HCT116 (cell line): ENCODE results near the gene NAT10. TPM values are rescaled to one million over a fixed set of nuclear protein-coding genes. Genes with fewer than 3 reads are reported as not detected.

Experiments
- ATAC-seq: fragments of 200-7000 bp; cut with Tn5 transposase; 2 replicates; pipeline ENCODE4 v1.9.1; 2020; ENCODE audit warnings: mild to moderate bottlenecking, moderate library complexity
- BruUV-seq: library from RNA; stranded (reverse); fragments of 400-500 nt; replicated peaks from 2 replicates; lab custom pipeline; 2021; lab: Mats Ljungman, UMichigan
- CTCF ChIA-PET: fragments of 300-600 bp; sonication (Branson Sonifier 250); formaldehyde crosslinking; loops from one replicate; lab custom pipeline; 2021; ENCODE audit warnings: antibody characterized with exemption; lab: Charles Lee
- POLR2A ChIA-PET: fragments of 300-600, 350-600 bp; sonication (Branson Sonifier 250); formaldehyde crosslinking; loops from one replicate; lab custom pipeline; 2021; ENCODE audit warnings: antibody characterized with exemption; lab: Charles Lee
- RAD21 ChIA-PET, 2 experiments: fragments of 300-600 bp; sonication (Branson Sonifier 250); formaldehyde crosslinking; loops; one replicate each; lab custom pipeline; 2023; ENCODE audit warnings: low total read pairs in 2 of 2; ENCODE audit not compliant: uncharacterized antibody in 2 of 2, unreplicated experiment in 2 of 2, low non-redundant PET in 1 of 2; lab: Charles Lee
- DNase-seq: peaks from one replicate; pipeline ENCODE4 v3.0.0-alpha.2; 2010; ENCODE audit warnings: low read depth, low spot score
- H2AFZ ChIP-seq: fragments of 200-600 bp; shearing (Covaris generic), sonication (generic); 2 replicates; pipeline ENCODE4 v1.6.1; 2017; ENCODE audit warnings: low read depth, mixed run types, mixed read lengths, antibody characterized with exemption, low read length; ENCODE audit not compliant: poor library complexity, severe bottlenecking
- H3K27ac ChIP-seq: 2 replicates; pipeline ENCODE4 v1.5.1; 2012; ENCODE audit warnings: low read depth, low read length
- H3K27me3 ChIP-seq: fragments of 200-600 bp; sonication (generic); 2 replicates; pipeline ENCODE4 v1.6.1; 2016; ENCODE audit warnings: mixed run types, low read length, mixed read lengths; ENCODE audit not compliant: insufficient read depth
- H3K36me3 ChIP-seq, 2 experiments: fragments of 200-500 bp in 1 of 2; fragments of 200-600 bp in 1 of 2; sonication (Bioruptor generic) in 1 of 2; sonication (generic) in 1 of 2; 2 replicates each; pipeline versions ENCODE4 v1.5.1 to v1.6.1; 2014 to 2016; ENCODE audit warnings: low read length in 2 of 2, inconsistent platforms in 1 of 2, mixed read lengths in 1 of 2, mixed run types in 1 of 2; ENCODE audit not compliant: insufficient read depth in 2 of 2, control insufficient read depth in 1 of 2
- H3K4me1 ChIP-seq, 2 experiments: fragments of 200-600 bp in 1 of 2; sonication (generic) in 1 of 2; 2 replicates each; pipeline versions ENCODE4 v1.5.1 to v1.6.1; 2012 to 2017; ENCODE audit warnings: low read length in 2 of 2, inconsistent platforms in 1 of 2, mild to moderate bottlenecking in 1 of 2, mixed read lengths in 1 of 2, mixed run types in 1 of 2, moderate library complexity in 1 of 2; ENCODE audit not compliant: insufficient read depth in 2 of 2, control insufficient read depth in 1 of 2
- H3K4me2 ChIP-seq: fragments of 200-600 bp; sonication (generic); 2 replicates; pipeline ENCODE4 v1.6.1; 2017; ENCODE audit warnings: mixed run types, low read length, mixed read lengths
- H3K4me3 ChIP-seq, 2 experiments: fragments of 200-600 bp in 1 of 2; sonication (generic) in 1 of 2; replicated peaks in 1 of 2; 2 replicates each; pipeline ENCODE4 v1.5.1; 2011 to 2016; ENCODE audit warnings: low read length in 2 of 2, control low read depth in 1 of 2, low read depth in 1 of 2, mild to moderate bottlenecking in 1 of 2, mixed read lengths in 1 of 2, mixed run types in 1 of 2
- H3K79me2 ChIP-seq: fragments of 200-600 bp; sonication (generic); 2 replicates; pipeline ENCODE4 v1.6.1; 2017; ENCODE audit warnings: mild to moderate bottlenecking, mixed run types, low read length, moderate library complexity, mixed read lengths; ENCODE audit not compliant: insufficient read depth
- H3K9ac ChIP-seq: fragments of 200-600 bp; sonication (generic); 2 replicates; pipeline ENCODE4 v1.6.1; 2016; ENCODE audit warnings: low read length, mixed read lengths
- H3K9me2 ChIP-seq: fragments of 200-600 bp; sonication (generic), shearing (Covaris generic); 2 replicates; pipeline ENCODE4 v1.6.1; 2017; ENCODE audit warnings: mixed run types, mild to moderate bottlenecking, moderate library complexity; ENCODE audit not compliant: insufficient read depth
- H3K9me3 ChIP-seq, 2 experiments: fragments of 200-500 bp in 1 of 2; fragments of 200-600 bp in 1 of 2; sonication (Bioruptor generic) in 1 of 2; sonication (generic) in 1 of 2; 2 replicates each; pipeline ENCODE4 v1.6.1; 2014 to 2017; ENCODE audit warnings: low read length in 2 of 2, mixed read lengths in 2 of 2, inconsistent platforms in 1 of 2, low read depth in 1 of 2, mild to moderate bottlenecking in 1 of 2, mixed run types in 1 of 2, moderate library complexity in 1 of 2; ENCODE audit not compliant: control insufficient read depth in 1 of 2, insufficient read depth in 1 of 2
- H4K20me1 ChIP-seq: fragments of 200-600 bp; sonication (generic), shearing (Covaris generic); 2 replicates; pipeline ENCODE4 v1.6.1; 2017; ENCODE audit warnings: mixed run types, mild to moderate bottlenecking, moderate library complexity; ENCODE audit not compliant: insufficient read depth
- ATF3 ChIP-seq: IDR thresholded peaks from 2 replicates; pipeline ENCODE4 v1.6.1; 2012
- CBX3 ChIP-seq: IDR thresholded peaks from 2 replicates; pipeline ENCODE4 v1.6.1; 2012; ENCODE audit warnings: low read depth
- EGR1 ChIP-seq: IDR thresholded peaks from 2 replicates; pipeline ENCODE4 v1.6.1; 2012; ENCODE audit warnings: low read depth
- ELF1 ChIP-seq: IDR thresholded peaks from 2 replicates; pipeline ENCODE4 v1.6.1; 2012; ENCODE audit warnings: low read depth, borderline replicate concordance
- EZH2 ChIP-seq: fragments of 200-600 bp; sonication (generic); IDR thresholded peaks from 2 replicates; pipeline ENCODE4 v1.6.1; 2017; ENCODE audit warnings: antibody characterized with exemption, mixed run types
- FOSL1 ChIP-seq: IDR thresholded peaks from 2 replicates; pipeline ENCODE4 v1.6.1; 2012; ENCODE audit warnings: low read depth
- JUND ChIP-seq: IDR thresholded peaks from 2 replicates; pipeline ENCODE4 v1.6.1; 2012
- POLR2AphosphoS5 ChIP-seq: IDR thresholded peaks from 2 replicates; pipeline ENCODE4 v1.6.1; 2011; ENCODE audit warnings: mild to moderate bottlenecking, low read depth, low read length, moderate library complexity
- RAD21 ChIP-seq: IDR thresholded peaks from 2 replicates; pipeline ENCODE4 v1.6.1; 2012; ENCODE audit warnings: low read depth, mild to moderate bottlenecking
- SIN3A ChIP-seq: IDR thresholded peaks from 2 replicates; pipeline ENCODE4 v1.6.1; 2012; ENCODE audit warnings: low read depth
- SP1 ChIP-seq: IDR thresholded peaks from 2 replicates; pipeline ENCODE4 v1.6.1; 2012; ENCODE audit warnings: low read depth
- TCF7L2 ChIP-seq: IDR thresholded peaks from 2 replicates; pipeline ENCODE4 v1.7.0; 2011; ENCODE audit warnings: borderline replicate concordance, inconsistent platforms; ENCODE audit not compliant: insufficient read depth, insufficient read length; ENCODE audit errors: extremely low read depth
- YY1 ChIP-seq: IDR thresholded peaks from 2 replicates; pipeline ENCODE4 v1.6.1; 2011; ENCODE audit warnings: low read length, low read depth, moderate library complexity, mild to moderate bottlenecking; ENCODE audit not compliant: insufficient replicate concordance; ENCODE audit errors: extremely low read depth
- ZBTB33 ChIP-seq: IDR thresholded peaks from 2 replicates; pipeline ENCODE4 v1.6.1; 2011; ENCODE audit warnings: mild to moderate bottlenecking, low read length, moderate library complexity; ENCODE audit not compliant: insufficient replicate concordance; ENCODE audit errors: extremely low read depth
- intact Hi-C: fragments of 100-400 bp; cut with micrococcal nuclease; formaldehyde crosslinking; loops from 2 replicates; pipeline ENCODE4 v1.10.0; 2022
- total RNA-seq: library from RNA; stranded (reverse); gene quantifications from one replicate; pipeline ENCODE4 v1.2.1, GENCODE V29; 2021; ENCODE audit not compliant: unreplicated experiment

The NAT10 gene
- total RNA-seq, 1 experiment from 2014 or later, result 101 TPM

GRCh38 chr11:34075178-34075820 is 30.1 kb upstream of the NAT10 start:
- Histone ChIP-seq H3K9ac (peak overlapping the region; percentile 36), H3K9me3 (no peaks in the 10 kb centered on the region), H3K4me3 (peak overlapping the region; percentile 4 to 13; a peak in 3 of 4 replicates), H3K27ac (peak overlapping the region; percentile 76), H4K20me1 (peaks cover 5% of the 10 kb centered on the region; the same call in 1 of the 2 replicates), H3K79me2 (peaks cover 100% of the 10 kb centered on the region), H3K27me3 (no peaks in the 10 kb centered on the region), H2AFZ (no peak overlapping the region), H3K36me3 (peaks cover 45 to 56% of the 10 kb centered on the region in 2 experiments), H3K9me2 (no peaks in the 10 kb centered on the region), H3K4me1 (peaks cover 41 to 50% of the 10 kb centered on the region in 2 experiments), H3K4me2 (peak overlapping the region; percentile 62)
- no TSS peak for BruUV-seq
- peak; percentile 79 for ATAC-seq
- TF ChIP-seq ZBTB33 (no peak), JUND (peak; percentile 55), FOSL1 (peak; percentile 63)
- ChIA-PET POLR2A (interaction anchor here (1.2 kb wide), 1 partner anchor 30 kb away, joined by 4 read pairs; the partner anchor contains the start of gene NAT10), CTCF (interaction anchor here (1.3 to 1.5 kb wide), 2 partner anchors 78 to 267 kb away, joined by 3 to 4 read pairs; no protein-coding TSS in a partner anchor), RAD21 (no interaction called here)
- peak; percentile 60 for DNase-seq
- intact Hi-C loops, result no loop called here

GRCh38 chr11:34080609-34081008 is 24.8 kb upstream of the NAT10 start:
- Histone ChIP-seq H3K4me3 (no peak overlapping the region), H3K79me2 (peaks cover 98% of the 10 kb centered on the region), H3K9me2 (no peaks in the 10 kb centered on the region), H3K27ac (no peak overlapping the region), H3K9ac (no peak overlapping the region), H3K27me3 (no peaks in the 10 kb centered on the region), H3K9me3 (no peaks in the 10 kb centered on the region), H4K20me1 (peaks cover 4% of the 10 kb centered on the region; the same call in 1 of the 2 replicates), H3K4me1 (peaks cover 9 to 11% of the 10 kb centered on the region in 2 experiments; a peak in 3 of 4 replicates), H3K36me3 (peaks cover 71 to 74% of the 10 kb centered on the region in 2 experiments), H2AFZ (no peak overlapping the region), H3K4me2 (no peak overlapping the region)
- intact Hi-C loops, result no loop called here
- RAD21 ChIA-PET, result no interaction called here
- no TSS peak for BruUV-seq
- no peak for DNase-seq
- no peak for ATAC-seq
- POLR2A ChIA-PET, result no interaction called here
- CTCF ChIA-PET, result no interaction called here
- no peak for TF ChIP-seq ELF1
- no peak for TF ChIP-seq SIN3A
- no peak for TF ChIP-seq YY1
- TF ChIP-seq TCF7L2, result no peak
- no peak for TF ChIP-seq POLR2AphosphoS5
- no peak for TF ChIP-seq EGR1
- no peak for TF ChIP-seq CBX3
- no peak for TF ChIP-seq RAD21
- no peak for TF ChIP-seq EZH2
- TF ChIP-seq SP1, result no peak
- no peak for TF ChIP-seq ATF3
- TF ChIP-seq JUND, result no peak
